Measurements from ENCODE around the gene CDHR3.

CDHR3 gene

GRCh38 chr7:106053109-106053508 is 90.0 kb downstream of the CDHR3 start:
- TF ChIP-seq GATA2 (IDR thresholded peaks at IDR 0.05; ENCODE audit: low read depth, low read length) (no peak), GATA3 (IDR thresholded peaks at IDR 0.05; ENCODE audit: low read depth, low read length) (no peak)

GRCh38 chr7:106054156-106054910 is 91.3 kb downstream of the CDHR3 start:
- no peak for TF ChIP-seq GATA3 (IDR thresholded peaks at IDR 0.05; ENCODE audit: low read depth, low read length)
- TF ChIP-seq GATA2 (IDR thresholded peaks at IDR 0.05; ENCODE audit: low read depth, low read length): no peak

GRCh38 chr7:106054971-106055532 is 92.0 kb downstream of the CDHR3 start:
- TF ChIP-seq GATA2 (IDR thresholded peaks at IDR 0.05; ENCODE audit: low read depth, low read length) (no peak), GATA3 (IDR thresholded peaks at IDR 0.05; ENCODE audit: low read depth, low read length) (no peak)

GRCh38 chr7:106056513-106057203 is 93.6 kb downstream of the CDHR3 start:
- TF ChIP-seq GATA2 (IDR thresholded peaks at IDR 0.05; ENCODE audit: low read depth, low read length): no peak
- no peak for TF ChIP-seq GATA3 (IDR thresholded peaks at IDR 0.05; ENCODE audit: low read depth, low read length)

- no peak for TF ChIP-seq GATA3 (IDR thresholded peaks at IDR 0.05; ENCODE audit: low read depth, low read length)
- TF ChIP-seq GATA2 (IDR thresholded peaks at IDR 0.05; ENCODE audit: low read depth, low read length): no peak
Measured at GRCh38 chr7:106057204-106057961, 94.3 kb downstream of the CDHR3 start.

GRCh38 chr7:106057962-106058927 is 95.2 kb downstream of the CDHR3 start:
- TF ChIP-seq GATA2 (IDR thresholded peaks at IDR 0.05; ENCODE audit: low read depth, low read length) (no peak), GATA3 (IDR thresholded peaks at IDR 0.05; ENCODE audit: low read depth, low read length) (no peak)

GRCh38 chr7:106058928-106059324 is 95.9 kb downstream of the CDHR3 start:
- TF ChIP-seq GATA3 (IDR thresholded peaks at IDR 0.05; ENCODE audit: low read depth, low read length): peak; percentile 100
- peak; percentile 100 for TF ChIP-seq GATA2 (IDR thresholded peaks at IDR 0.05; ENCODE audit: low read depth, low read length)

- no peak for TF ChIP-seq GATA2 (IDR thresholded peaks at IDR 0.05; ENCODE audit: low read depth, low read length)
- TF ChIP-seq GATA3 (IDR thresholded peaks at IDR 0.05; ENCODE audit: low read depth, low read length): no peak
Measured at GRCh38 chr7:106059556-106059955, 96.5 kb downstream of the CDHR3 start.

GRCh38 chr7:106060394-106060920 is 97.4 kb downstream of the CDHR3 start:
- TF ChIP-seq GATA2 (IDR thresholded peaks at IDR 0.05; ENCODE audit: low read depth, low read length): no peak
- TF ChIP-seq GATA3 (IDR thresholded peaks at IDR 0.05; ENCODE audit: low read depth, low read length): no peak

GRCh38 chr7:106061301-106061979 is 98.4 kb downstream of the CDHR3 start:
- TF ChIP-seq GATA3 (IDR thresholded peaks at IDR 0.05; ENCODE audit: low read depth, low read length) (no peak), GATA2 (IDR thresholded peaks at IDR 0.05; ENCODE audit: low read depth, low read length) (no peak)

- no peak for TF ChIP-seq GATA3 (IDR thresholded peaks at IDR 0.05; ENCODE audit: low read depth, low read length)
- TF ChIP-seq GATA2 (IDR thresholded peaks at IDR 0.05; ENCODE audit: low read depth, low read length): no peak
Measured at GRCh38 chr7:106062006-106062405, 98.9 kb downstream of the CDHR3 start.

- TF ChIP-seq GATA2 (IDR thresholded peaks at IDR 0.05; ENCODE audit: low read depth, low read length) (no peak), GATA3 (IDR thresholded peaks at IDR 0.05; ENCODE audit: low read depth, low read length) (no peak)
Measured at GRCh38 chr7:106062521-106062931, 99.5 kb downstream of the CDHR3 start.
